ENCODE data around the gene SLC6A12. TPM values are rescaled to one million over a fixed set of nuclear protein-coding genes. Genes with fewer than 3 reads are reported as not detected.

SLC6A12 gene
- total RNA-seq, 1 experiment from 2014 or later, result not detected

DNA sequence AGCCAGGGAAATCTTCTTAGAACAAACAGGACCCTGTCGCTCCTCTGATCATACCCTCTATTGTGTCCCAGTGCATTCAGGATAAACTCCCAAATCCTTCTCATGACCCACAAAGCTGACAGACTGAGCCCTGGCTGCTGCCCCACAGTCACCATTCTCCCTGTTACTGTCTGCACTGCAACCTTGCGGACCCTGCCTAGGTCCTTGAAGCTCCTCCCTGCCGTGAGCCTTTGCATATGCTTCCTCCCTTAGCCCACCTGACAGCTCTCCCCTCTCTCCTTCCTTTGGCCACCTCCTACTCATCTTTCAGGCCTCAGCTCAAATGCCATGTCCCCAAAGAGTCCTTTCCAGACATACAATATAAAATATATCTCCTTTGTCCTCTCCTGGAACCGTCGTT lies 62.4 kb downstream of the SLC6A12 start:
- H3K27me3 ChIP-seq (ENCODE audit: low read length), result no peaks in the 10 kb centered on the region
- H3K79me2 ChIP-seq (ENCODE audit: low read length), result no peaks in the 10 kb centered on the region
- no peaks in the 10 kb centered on the region for H3K36me3 ChIP-seq (ENCODE audit: insufficient read depth, low read length)
- no peaks in the 10 kb centered on the region for H3K4me1 ChIP-seq (ENCODE audit: low read length)
- no peak overlapping the region for H2AFZ ChIP-seq (ENCODE audit: low read length)
- H3K9ac ChIP-seq (ENCODE audit: low read length), result no peak overlapping the region
- no peaks in the 10 kb centered on the region for H3K9me3 ChIP-seq (ENCODE audit: low read length)
- no peak overlapping the region for H3K4me2 ChIP-seq (ENCODE audit: low read depth, low read length, poor library complexity, severe bottlenecking)
- H3K27ac ChIP-seq (ENCODE audit: low read length), result no peak overlapping the region
- H4K20me1 ChIP-seq (ENCODE audit: insufficient read depth, low read depth, low read length), result no peaks in the 10 kb centered on the region
- H3K9me2 ChIP-seq (replicated peaks; ENCODE audit: insufficient read depth, low read length), result no peaks in the 10 kb centered on the region
- H3K4me3 ChIP-seq (ENCODE audit: low read length), result no peak overlapping the region
- DNase-seq, result no peak

DNA sequence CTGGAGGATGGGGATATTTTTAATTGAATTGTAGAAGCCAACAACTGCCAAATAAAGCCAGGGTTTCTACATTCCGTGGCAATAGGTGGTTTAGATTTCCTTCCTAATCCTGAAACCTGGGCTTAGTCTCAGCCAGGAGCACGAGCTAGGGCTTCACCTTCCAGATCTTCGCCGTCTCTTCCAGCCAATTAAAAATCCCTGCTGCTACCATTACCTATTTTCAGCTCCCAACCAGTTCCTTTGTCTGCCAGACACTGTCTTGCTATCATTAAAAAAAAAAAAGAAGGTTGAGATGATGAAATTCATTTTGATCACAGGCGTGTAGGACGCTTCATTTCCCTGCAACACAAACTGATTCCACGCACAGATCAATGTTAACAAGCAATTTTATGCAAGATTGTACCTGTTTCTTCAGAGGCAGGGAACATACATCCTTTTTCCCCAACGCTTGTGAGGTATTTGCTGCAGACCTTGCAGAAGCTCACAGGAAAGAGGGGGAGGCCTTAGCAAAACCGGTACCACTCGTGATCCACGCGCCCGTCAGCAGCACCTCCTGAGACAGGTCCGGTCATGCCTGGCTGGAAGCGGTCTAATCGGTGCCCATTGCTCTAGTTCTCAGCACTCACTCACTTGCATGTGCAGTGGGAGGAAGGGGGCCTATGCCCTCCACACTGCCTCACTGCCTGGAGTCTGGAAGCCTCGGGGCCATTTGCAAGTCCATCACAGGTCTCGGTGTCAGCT lies 65.1 kb downstream of the SLC6A12 start:
- Histone ChIP-seq H3K4me1 (ENCODE audit: low read length) (no peaks in the 10 kb centered on the region), H3K36me3 (ENCODE audit: insufficient read depth, low read length) (no peaks in the 10 kb centered on the region), H3K4me3 (ENCODE audit: low read length) (no peak overlapping the region), H3K9me2 (replicated peaks; ENCODE audit: insufficient read depth, low read length) (no peaks in the 10 kb centered on the region), H4K20me1 (ENCODE audit: insufficient read depth, low read depth, low read length) (no peaks in the 10 kb centered on the region), H3K79me2 (ENCODE audit: low read length) (no peaks in the 10 kb centered on the region), H3K9me3 (ENCODE audit: low read length) (no peaks in the 10 kb centered on the region), H3K27me3 (ENCODE audit: low read length) (no peaks in the 10 kb centered on the region), H3K4me2 (ENCODE audit: low read depth, low read length, poor library complexity, severe bottlenecking) (no peak overlapping the region), H3K9ac (ENCODE audit: low read length) (no peak overlapping the region), H3K27ac (ENCODE audit: low read length) (no peak overlapping the region), H2AFZ (ENCODE audit: low read length) (no peak overlapping the region)
- no peak for DNase-seq

DNA sequence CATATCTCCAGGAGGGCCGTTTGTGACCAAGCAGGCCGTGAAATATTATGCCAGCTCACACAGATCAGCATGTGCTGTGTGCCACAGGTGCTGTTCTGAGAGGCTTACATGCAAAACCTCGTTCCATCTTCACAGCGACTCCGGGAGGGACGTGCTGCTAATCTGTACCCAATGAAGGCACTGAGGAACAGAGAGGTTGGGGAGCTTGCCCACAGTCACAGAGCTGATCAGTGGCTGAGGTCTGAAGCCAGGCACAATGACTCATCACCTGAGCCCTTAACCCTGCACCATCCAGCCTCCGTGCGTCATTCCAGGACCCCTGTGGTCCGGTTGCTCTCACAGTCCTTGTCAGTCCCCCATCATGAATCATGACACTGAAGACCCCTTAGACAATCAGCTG lies 66.7 kb downstream of the SLC6A12 start:
- no peak overlapping the region for H3K27ac ChIP-seq (ENCODE audit: low read length)
- no peak overlapping the region for H2AFZ ChIP-seq (ENCODE audit: low read length)
- H3K4me2 ChIP-seq (ENCODE audit: low read depth, low read length, poor library complexity, severe bottlenecking), result no peak overlapping the region
- DNase-seq, result no peak
- H3K36me3 ChIP-seq (ENCODE audit: insufficient read depth, low read length), result no peaks in the 10 kb centered on the region
- no peaks in the 10 kb centered on the region for H3K4me1 ChIP-seq (ENCODE audit: low read length)
- H3K9me3 ChIP-seq (ENCODE audit: low read length), result no peaks in the 10 kb centered on the region
- no peak overlapping the region for H3K4me3 ChIP-seq (ENCODE audit: low read length)
- H4K20me1 ChIP-seq (ENCODE audit: insufficient read depth, low read depth, low read length), result no peaks in the 10 kb centered on the region
- no peaks in the 10 kb centered on the region for H3K27me3 ChIP-seq (ENCODE audit: low read length)
- no peaks in the 10 kb centered on the region for H3K79me2 ChIP-seq (ENCODE audit: low read length)
- no peak overlapping the region for H3K9ac ChIP-seq (ENCODE audit: low read length)
- no peaks in the 10 kb centered on the region for H3K9me2 ChIP-seq (replicated peaks; ENCODE audit: insufficient read depth, low read length)

DNA sequence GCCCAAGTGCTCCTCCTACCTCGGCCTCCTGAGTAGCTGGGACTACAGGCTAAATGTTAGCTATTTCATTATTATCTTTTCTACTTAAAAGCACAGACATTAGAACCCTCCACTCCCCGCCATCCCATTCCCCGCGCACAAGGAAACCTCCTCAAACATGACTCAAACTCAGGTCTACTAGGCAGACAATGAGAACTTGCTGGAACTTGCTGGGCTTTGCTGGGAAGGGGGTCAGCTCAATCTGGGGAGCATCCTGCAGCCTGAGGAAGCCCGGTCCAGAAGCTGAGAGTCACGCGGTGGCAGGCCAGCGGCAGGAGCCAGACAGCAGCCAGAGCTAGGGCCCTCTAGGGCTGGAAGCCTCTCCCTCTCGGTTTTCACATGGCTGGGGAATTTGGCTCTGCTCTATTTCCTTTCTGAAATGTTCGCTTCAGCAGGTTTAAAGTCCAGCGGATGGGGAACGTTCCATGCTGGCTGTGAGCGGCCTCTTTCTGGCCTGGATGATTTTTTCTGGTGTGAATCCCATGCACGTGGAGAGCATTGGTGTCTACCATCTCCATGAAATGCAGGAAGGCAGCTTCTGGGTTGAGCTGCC lies 68.5 kb downstream of the SLC6A12 start:
- H2AFZ ChIP-seq (ENCODE audit: low read length), result no peak overlapping the region
- no peak overlapping the region for H3K9ac ChIP-seq (ENCODE audit: low read length)
- no peak overlapping the region for H3K27ac ChIP-seq (ENCODE audit: low read length)
- no peak for DNase-seq
- H3K4me3 ChIP-seq (ENCODE audit: low read length), result no peak overlapping the region
- H3K4me1 ChIP-seq (ENCODE audit: low read length), result no peaks in the 10 kb centered on the region
- no peak overlapping the region for H3K4me2 ChIP-seq (ENCODE audit: low read depth, low read length, poor library complexity, severe bottlenecking)
- no peaks in the 10 kb centered on the region for H3K79me2 ChIP-seq (ENCODE audit: low read length)
- no peaks in the 10 kb centered on the region for H3K36me3 ChIP-seq (ENCODE audit: insufficient read depth, low read length)
- no peaks in the 10 kb centered on the region for H3K9me3 ChIP-seq (ENCODE audit: low read length)
- H3K9me2 ChIP-seq (replicated peaks; ENCODE audit: insufficient read depth, low read length), result no peaks in the 10 kb centered on the region
- H4K20me1 ChIP-seq (ENCODE audit: insufficient read depth, low read depth, low read length), result no peaks in the 10 kb centered on the region
- H3K27me3 ChIP-seq (ENCODE audit: low read length), result no peaks in the 10 kb centered on the region

DNA sequence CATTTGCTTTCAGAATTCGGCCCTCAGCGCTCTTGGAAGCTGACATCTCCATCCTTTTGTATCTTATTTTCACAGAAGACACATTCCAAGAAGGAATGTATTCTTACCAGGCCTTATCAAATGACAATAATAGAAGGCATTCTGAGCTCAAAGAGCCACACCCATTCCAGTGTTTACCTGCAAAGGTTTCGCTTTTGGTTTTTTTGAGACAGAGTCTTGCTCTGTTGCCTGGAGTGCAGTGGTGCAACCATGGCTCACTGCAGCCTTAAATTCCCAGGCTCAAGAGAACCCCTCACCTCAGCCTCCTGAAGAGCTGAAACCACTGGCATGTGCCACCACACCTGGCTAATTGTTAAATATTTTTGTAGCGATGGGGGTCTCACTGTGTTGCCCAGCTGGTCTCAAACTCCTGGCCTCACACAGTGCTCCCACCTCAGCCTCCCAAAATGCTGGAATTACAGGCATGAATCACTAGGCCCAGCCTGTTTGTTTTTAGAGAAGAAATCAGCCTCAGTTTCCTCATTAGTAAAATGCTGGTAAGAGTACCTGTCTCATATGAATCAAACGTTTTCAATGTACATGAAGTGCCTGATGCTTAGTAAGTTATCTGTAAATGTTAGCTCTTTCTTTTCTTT lies 69.2 kb downstream of the SLC6A12 start:
- H4K20me1 ChIP-seq (ENCODE audit: insufficient read depth, low read depth, low read length), result no peaks in the 10 kb centered on the region
- H3K9me2 ChIP-seq (replicated peaks; ENCODE audit: insufficient read depth, low read length), result no peaks in the 10 kb centered on the region
- H3K36me3 ChIP-seq (ENCODE audit: insufficient read depth, low read length), result no peaks in the 10 kb centered on the region
- no peak for DNase-seq
- no peaks in the 10 kb centered on the region for H3K27me3 ChIP-seq (ENCODE audit: low read length)
- H2AFZ ChIP-seq (ENCODE audit: low read length), result no peak overlapping the region
- no peaks in the 10 kb centered on the region for H3K4me1 ChIP-seq (ENCODE audit: low read length)
- no peaks in the 10 kb centered on the region for H3K79me2 ChIP-seq (ENCODE audit: low read length)
- no peak overlapping the region for H3K4me3 ChIP-seq (ENCODE audit: low read length)
- H3K9ac ChIP-seq (ENCODE audit: low read length), result no peak overlapping the region
- H3K4me2 ChIP-seq (ENCODE audit: low read depth, low read length, poor library complexity, severe bottlenecking), result no peak overlapping the region
- no peaks in the 10 kb centered on the region for H3K9me3 ChIP-seq (ENCODE audit: low read length)
- H3K27ac ChIP-seq (ENCODE audit: low read length), result no peak overlapping the region

DNA sequence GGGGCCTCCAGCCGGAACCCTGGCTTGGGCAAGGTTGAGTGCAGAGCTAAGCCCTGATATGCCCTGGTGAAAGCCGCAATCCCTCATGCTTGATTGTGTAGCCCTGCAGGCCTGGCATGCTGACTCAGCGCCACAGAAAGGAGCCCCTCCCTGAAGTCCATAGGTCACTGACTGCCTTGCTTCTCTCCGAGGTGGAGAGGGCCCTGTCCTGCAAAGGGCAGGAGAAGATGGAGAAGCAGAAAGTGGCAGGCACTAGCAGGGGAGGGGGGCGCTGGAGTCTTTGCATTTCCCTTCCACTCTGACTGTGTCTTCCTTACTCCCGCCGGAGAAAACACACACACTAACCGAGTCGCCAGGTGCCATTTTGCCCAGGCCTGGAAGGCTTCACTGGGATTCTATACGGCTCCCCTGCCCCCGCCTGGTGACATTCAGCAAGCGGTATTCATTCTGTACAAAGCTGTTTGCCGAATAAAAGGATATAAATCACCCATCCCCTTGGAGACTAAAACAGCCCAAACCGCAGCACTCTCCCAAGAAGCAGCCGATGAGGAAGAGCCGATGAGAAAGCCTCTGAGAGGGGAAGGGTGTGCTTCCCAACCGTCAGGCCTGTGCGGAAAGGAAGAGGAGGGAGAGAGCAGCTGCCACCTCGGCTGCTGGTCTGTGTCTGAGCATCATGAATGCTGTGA lies 69.8 kb downstream of the SLC6A12 start:
- Histone ChIP-seq H3K79me2 (ENCODE audit: low read length) (no peaks in the 10 kb centered on the region), H2AFZ (ENCODE audit: low read length) (no peak overlapping the region), H3K9me3 (ENCODE audit: low read length) (no peaks in the 10 kb centered on the region), H3K27me3 (ENCODE audit: low read length) (no peaks in the 10 kb centered on the region), H3K4me3 (ENCODE audit: low read length) (no peak overlapping the region), H3K4me1 (ENCODE audit: low read length) (no peaks in the 10 kb centered on the region), H3K27ac (ENCODE audit: low read length) (no peak overlapping the region), H3K9ac (ENCODE audit: low read length) (no peak overlapping the region), H4K20me1 (ENCODE audit: insufficient read depth, low read depth, low read length) (no peaks in the 10 kb centered on the region), H3K4me2 (ENCODE audit: low read depth, low read length, poor library complexity, severe bottlenecking) (no peak overlapping the region), H3K36me3 (ENCODE audit: insufficient read depth, low read length) (no peaks in the 10 kb centered on the region), H3K9me2 (replicated peaks; ENCODE audit: insufficient read depth, low read length) (no peaks in the 10 kb centered on the region)
- no peak for DNase-seq

DNA sequence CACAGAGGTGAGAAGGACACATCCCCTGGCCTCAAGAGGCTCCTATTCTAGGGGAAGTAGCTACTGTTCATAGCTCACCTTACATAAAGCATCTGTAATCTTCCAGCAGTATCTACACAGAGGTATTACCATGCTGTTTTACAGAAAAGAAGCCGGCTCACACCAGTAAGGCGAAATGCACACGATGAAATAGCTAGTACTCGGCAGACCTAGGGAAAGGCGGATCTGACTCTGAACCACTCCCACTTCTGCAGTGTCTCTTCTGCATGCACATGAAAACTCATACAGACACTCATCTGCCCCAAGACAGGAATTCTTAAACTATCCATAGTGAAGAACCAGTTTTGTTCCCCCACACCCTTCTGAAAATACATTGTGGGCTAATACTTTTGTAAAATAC lies 73.8 kb downstream of the SLC6A12 start:
- Histone ChIP-seq H3K79me2 (ENCODE audit: low read length) (no peaks in the 10 kb centered on the region), H3K36me3 (ENCODE audit: insufficient read depth, low read length) (no peaks in the 10 kb centered on the region), H3K4me1 (ENCODE audit: low read length) (no peaks in the 10 kb centered on the region), H3K9me2 (replicated peaks; ENCODE audit: insufficient read depth, low read length) (no peaks in the 10 kb centered on the region), H4K20me1 (ENCODE audit: insufficient read depth, low read depth, low read length) (no peaks in the 10 kb centered on the region), H3K9me3 (ENCODE audit: low read length) (no peaks in the 10 kb centered on the region), H3K27me3 (ENCODE audit: low read length) (no peaks in the 10 kb centered on the region), H2AFZ (ENCODE audit: low read length) (no peak overlapping the region), H3K9ac (ENCODE audit: low read length) (no peak overlapping the region), H3K4me2 (ENCODE audit: low read depth, low read length, poor library complexity, severe bottlenecking) (no peak overlapping the region), H3K4me3 (ENCODE audit: low read length) (no peak overlapping the region), H3K27ac (ENCODE audit: low read length) (no peak overlapping the region)
- DNase-seq, result no peak
